AG04449 (cell line): ENCODE measurements around the gene MNAT1.

Experiments used
- CTCF ChIA-PET: fragments of 350-600 bp; formaldehyde crosslinking; extraction: SDS; loops from one replicate; lab custom pipeline; 2021; ENCODE audit warnings: antibody characterized with exemption; lab: Yijun Ruan, JAX
- POLR2A ChIA-PET: fragments of 400-600, 350-600 bp; formaldehyde crosslinking; extraction: SDS; loops from one replicate; lab custom pipeline; 2020; ENCODE audit warnings: antibody characterized with exemption, inconsistent platforms; lab: Yijun Ruan, JAX
- DNase-seq: peaks from one replicate; pipeline ENCODE4 v3.0.0-alpha.2; 2010; ENCODE audit warnings: low read depth, low spot score
- H3K4me3 ChIP-seq: 2 replicates; pipeline ENCODE4 v1.5.1; 2011; ENCODE audit warnings: low read depth, mild to moderate bottlenecking, control low read depth, low read length
- CTCF ChIP-seq: IDR thresholded peaks from one replicate; pipeline ENCODE4 v1.5.1; 2011; ENCODE audit warnings: mild to moderate bottlenecking, moderate library complexity, low read length, control low read depth, inconsistent platforms; ENCODE audit not compliant: insufficient read depth; ENCODE audit errors: missing control alignments

The MNAT1 gene

GRCh38 chr14:60734465-60735242 lies at the start of gene MNAT1:
Gene MNAT1, plus strand, starts transcription at chr14:60734761. Its CDS starts 102 bp downstream, at chr14:60734863.
- peak; percentile 13 for TF ChIP-seq CTCF
- peak within 1 kb of the TSS; percentile 96 for H3K4me3 ChIP-seq
- POLR2A ChIA-PET, result no interaction called here
- peak; percentile 42 for DNase-seq
- CTCF ChIA-PET, result interaction anchor here (1.2 to 1.4 kb wide), 2 partner anchors 10 to 22 kb away, joined by 3 to 5 read pairs; partner anchors contain the start of gene SIX4

- TF ChIP-seq CTCF, result no peak
- no peak overlapping the region for H3K4me3 ChIP-seq
- CTCF ChIA-PET, result no interaction called here
- POLR2A ChIA-PET, result no interaction called here
- no peak for DNase-seq
Measured at GRCh38 chr14:60686865-60687264, 47.7 kb upstream of the MNAT1 start.

- no peak for DNase-seq
- no peak for TF ChIP-seq CTCF
- H3K4me3 ChIP-seq, result no peak overlapping the region
- ChIA-PET CTCF (no interaction called here), POLR2A (interaction anchor here (0.5 kb wide), 1 partner anchor 48 kb away, joined by 3 read pairs; no protein-coding TSS in a partner anchor)
Measured at GRCh38 chr14:60691383-60692113, 43.0 kb upstream of the MNAT1 start.

- TF ChIP-seq CTCF, result no peak
- H3K4me3 ChIP-seq, result no peak overlapping the region
- DNase-seq, result no peak
- ChIA-PET POLR2A (no interaction called here), CTCF (no interaction called here)
Measured at GRCh38 chr14:60695327-60695726, 39.2 kb upstream of the MNAT1 start.

DNA sequence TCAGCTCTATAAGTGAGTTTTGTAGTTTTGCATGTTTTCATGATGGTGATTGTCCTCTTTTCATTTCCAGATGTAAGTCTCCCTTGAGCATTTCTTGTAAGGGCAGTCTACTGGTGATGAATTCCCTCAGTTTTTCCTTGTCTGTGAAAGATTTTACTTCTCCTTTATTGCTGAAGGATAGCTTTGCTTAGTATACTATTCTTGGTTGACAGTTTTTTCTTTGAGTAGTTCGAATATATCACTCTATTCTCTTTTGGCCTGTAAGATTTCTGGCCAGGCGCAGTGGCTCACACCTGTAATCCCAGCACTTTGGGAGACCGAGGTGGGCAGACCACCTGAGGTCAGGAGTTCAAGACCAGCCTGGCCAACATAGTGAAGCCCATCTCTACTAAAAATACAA lies 34.0 kb upstream of the MNAT1 start:
- DNase-seq, result no peak
- TF ChIP-seq CTCF, result no peak
- ChIA-PET POLR2A (no interaction called here), CTCF (no interaction called here)
- no peak overlapping the region for H3K4me3 ChIP-seq

DNA sequence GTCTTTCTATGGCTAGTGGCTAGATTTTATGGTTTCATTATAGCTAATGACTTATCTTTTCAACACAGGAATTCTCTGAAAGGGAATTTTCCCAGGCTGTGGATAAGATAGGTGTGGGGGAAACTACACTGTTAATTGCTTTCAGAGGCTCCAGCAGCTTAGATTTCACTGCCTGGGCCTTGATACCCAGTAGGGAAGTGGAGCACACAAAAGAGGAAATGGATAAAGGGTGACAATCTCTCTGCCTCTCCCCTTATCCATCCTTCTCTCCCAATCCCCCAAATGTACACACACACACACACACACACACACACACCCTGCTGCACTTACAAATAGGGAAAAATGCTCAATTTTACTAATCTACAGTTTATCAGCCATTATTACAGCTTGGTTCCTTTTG lies 29.5 kb upstream of the MNAT1 start:
- no peak for TF ChIP-seq CTCF
- CTCF ChIA-PET, result interaction anchor here (0.7 kb wide), 1 partner anchor 48 kb away, joined by 3 read pairs; no protein-coding TSS in a partner anchor
- DNase-seq, result no peak
- H3K4me3 ChIP-seq, result no peak overlapping the region
- POLR2A ChIA-PET, result no interaction called here
